Eye (tissue), 1 donor: ENCODE results near the gene DDX47.
"Not testable (repeated sequence)": the region's sequence is repeated elsewhere in the genome, so short reads cannot be mapped to it uniquely, and the experiment has no call there.

Experiments used
- DNase-seq: peaks from one replicate; pipeline ENCODE4 v3.0.0-alpha.2; 2015

The DDX47 gene

GRCh38 chr12:12798480-12798879 is 14.7 kb upstream of the DDX47 start:
- DNase-seq, result no peak

GRCh38 chr12:12799163-12799920 is 13.8 kb upstream of the DDX47 start:
- no peak for DNase-seq

GRCh38 chr12:12800406-12801180 is 12.6 kb upstream of the DDX47 start:
- no peak for DNase-seq

GRCh38 chr12:12801656-12802055 is 11.5 kb upstream of the DDX47 start:
- DNase-seq, result not testable (repeated sequence)

- no peak for DNase-seq
These were observed 10.0 kb upstream of the DDX47 start for GRCh38 chr12:12803186-12803585.

- no peak for DNase-seq
These were observed 9.1 kb upstream of the DDX47 start for GRCh38 chr12:12804011-12804410.

- DNase-seq, result no peak
These were observed 8.7 kb upstream of the DDX47 start for GRCh38 chr12:12804432-12804886.

- no peak for DNase-seq
These were observed 6.2 kb upstream of the DDX47 start for GRCh38 chr12:12806784-12807516.

GRCh38 chr12:12807517-12807903 is 5.6 kb upstream of the DDX47 start:
- DNase-seq, result not testable (repeated sequence)

GRCh38 chr12:12807970-12808702 is 5.0 kb upstream of the DDX47 start:
- peak; percentile 34 for DNase-seq

GRCh38 chr12:12810553-12811021 is 2.6 kb upstream of the DDX47 start:
- no peak for DNase-seq

- DNase-seq, result no peak
These were observed 1.8 kb upstream of the DDX47 start for GRCh38 chr12:12811343-12811742.

GRCh38 chr12:12812174-12812573 is 972 bp upstream of the DDX47 start:
- DNase-seq, result no peak

- DNase-seq, result no peak
These were observed 477 bp upstream of the DDX47 start for GRCh38 chr12:12812618-12813119.

- DNase-seq, result no peak
These were observed 4.5 kb downstream of the DDX47 start for GRCh38 chr12:12817616-12818015.

GRCh38 chr12:12818701-12819100 is 5.6 kb downstream of the DDX47 start:
- DNase-seq, result no peak

- DNase-seq, result no peak
These were observed 6.1 kb downstream of the DDX47 start for GRCh38 chr12:12819221-12819620.

GRCh38 chr12:12819752-12820311 is 6.7 kb downstream of the DDX47 start:
- no peak for DNase-seq

- not testable (repeated sequence) for DNase-seq
These were observed 7.2 kb downstream of the DDX47 start for GRCh38 chr12:12820376-12820775.

- DNase-seq, result no peak
These were observed 8.8 kb downstream of the DDX47 start for GRCh38 chr12:12821975-12822374.

GRCh38 chr12:12822886-12823285 is 9.7 kb downstream of the DDX47 start:
- DNase-seq, result no peak

- no peak for DNase-seq
These were observed 10.2 kb downstream of the DDX47 start for GRCh38 chr12:12823300-12823699.
